GM23248 (cell line): Measurements from ENCODE around the gene DNLZ. TPM values are rescaled to one million over a fixed set of nuclear protein-coding genes. Genes with fewer than 3 reads are reported as not detected.

ENCODE experiments used
- DNase-seq: peaks from one replicate; pipeline ENCODE4 v3.0.0-alpha.2; 2015
- H2AFZ ChIP-seq: fragments of 200-600 bp; sonication (generic); 2 replicates; pipeline ENCODE4 v1.6.1; 2016; ENCODE audit warnings: antibody characterized with exemption
- H3F3A ChIP-seq: fragments of 200-600 bp; sonication (generic); 2 replicates; pipeline ENCODE4 v1.6.1; 2016; ENCODE audit warnings: mild to moderate bottlenecking, antibody characterized with exemption, mixed run types; ENCODE audit not compliant: insufficient read depth
- H3K27ac ChIP-seq: fragments of 200-600 bp; sonication (generic); 2 replicates; pipeline ENCODE4 v1.5.1; 2016; ENCODE audit warnings: mild to moderate bottlenecking
- H3K27me3 ChIP-seq: fragments of 200-600 bp; sonication (generic); replicated peaks from 2 replicates; pipeline ENCODE4 v1.6.1; 2016; ENCODE audit warnings: mild to moderate bottlenecking; ENCODE audit not compliant: insufficient read depth
- H3K36me3 ChIP-seq: fragments of 200-600 bp; sonication (generic); 2 replicates; pipeline ENCODE4 v1.6.1; 2016; ENCODE audit warnings: low read depth, mild to moderate bottlenecking
- H3K4me1 ChIP-seq: fragments of 200-600 bp; sonication (generic); 2 replicates; pipeline ENCODE4 v1.6.1; 2016; ENCODE audit warnings: mild to moderate bottlenecking; ENCODE audit not compliant: insufficient read depth
- H3K4me2 ChIP-seq: fragments of 200-600 bp; sonication (generic); one replicate; pipeline ENCODE4 v1.6.1; 2016; ENCODE audit warnings: mild to moderate bottlenecking; ENCODE audit not compliant: unreplicated experiment
- H3K4me3 ChIP-seq: fragments of 200-600 bp; sonication (generic); 2 replicates; pipeline ENCODE4 v1.5.1; 2016; ENCODE audit warnings: mild to moderate bottlenecking
- H3K79me2 ChIP-seq: fragments of 200-600 bp; sonication (generic); 2 replicates; pipeline ENCODE4 v1.6.1; 2016; ENCODE audit warnings: mild to moderate bottlenecking; ENCODE audit not compliant: insufficient read depth
- H3K9ac ChIP-seq: fragments of 200-600 bp; sonication (generic); 2 replicates; pipeline ENCODE4 v1.6.1; 2016; ENCODE audit warnings: mild to moderate bottlenecking
- H3K9me2 ChIP-seq: fragments of 200-600 bp; sonication (generic); 2 replicates; pipeline ENCODE4 v1.6.1; 2016; ENCODE audit warnings: mixed run types, mild to moderate bottlenecking, moderate library complexity; ENCODE audit not compliant: insufficient read depth
- H3K9me3 ChIP-seq: fragments of 200-600 bp; sonication (generic); one replicate; pipeline ENCODE4 v1.6.1; 2017; ENCODE audit warnings: low read depth
- H4K20me1 ChIP-seq: fragments of 200-600 bp; sonication (generic); 2 replicates; pipeline ENCODE4 v1.6.0; 2016; ENCODE audit not compliant: insufficient read depth
- EZH2 ChIP-seq: fragments of 200-600 bp; sonication (generic); IDR thresholded peaks from 2 replicates; pipeline ENCODE4 v1.6.1; 2018; ENCODE audit warnings: antibody characterized with exemption, mild to moderate bottlenecking; ENCODE audit not compliant: insufficient read depth, poor library complexity, severe bottlenecking
- EZH2phosphoT487 ChIP-seq: fragments of 200-600 bp; sonication (generic); IDR thresholded peaks from 2 replicates; pipeline ENCODE4 v1.6.1; 2018; ENCODE audit warnings: antibody characterized with exemption, moderate library complexity, mild to moderate bottlenecking, low read depth; ENCODE audit not compliant: insufficient read depth
- WGBS, 2 experiments: methylation state at CpG; one replicate each; pipeline ENCODE4 v1.1.6; 2015 to 2017; ENCODE audit warnings: low lambda C conversion rate in 2 of 2, low coverage in 1 of 2; ENCODE audit errors: missing lambda C conversion rate in 2 of 2; 5-methylcytosine and 5-hydroxymethylcytosine counted together
- in situ Hi-C: fragments of 300-500 bp; cut with MboI; formaldehyde crosslinking; loops from 2 replicates; pipeline ENCODE4 v1.15.0; 2020
- polyA plus RNA-seq: library from polyadenylated mRNA; unstranded; fragments of >200 nt; fragmentation: Nextera tagmentation; extraction: Ambion mirVana; gene quantifications from 2 replicates; pipeline ENCODE4 v1.2.1, GENCODE V29; 2016
- total RNA-seq: library from RNA; depleted of rRNA; stranded (reverse); fragments of >200 nt; shearing (Covaris generic); gene quantifications from 2 replicates; pipeline ENCODE4 v1.2.3, GENCODE V29; 2014

Gene DNLZ
- total and polyA plus RNA-seq, 2 experiments from 2014 or later, result 27.1 to 49.8 TPM

DNA sequence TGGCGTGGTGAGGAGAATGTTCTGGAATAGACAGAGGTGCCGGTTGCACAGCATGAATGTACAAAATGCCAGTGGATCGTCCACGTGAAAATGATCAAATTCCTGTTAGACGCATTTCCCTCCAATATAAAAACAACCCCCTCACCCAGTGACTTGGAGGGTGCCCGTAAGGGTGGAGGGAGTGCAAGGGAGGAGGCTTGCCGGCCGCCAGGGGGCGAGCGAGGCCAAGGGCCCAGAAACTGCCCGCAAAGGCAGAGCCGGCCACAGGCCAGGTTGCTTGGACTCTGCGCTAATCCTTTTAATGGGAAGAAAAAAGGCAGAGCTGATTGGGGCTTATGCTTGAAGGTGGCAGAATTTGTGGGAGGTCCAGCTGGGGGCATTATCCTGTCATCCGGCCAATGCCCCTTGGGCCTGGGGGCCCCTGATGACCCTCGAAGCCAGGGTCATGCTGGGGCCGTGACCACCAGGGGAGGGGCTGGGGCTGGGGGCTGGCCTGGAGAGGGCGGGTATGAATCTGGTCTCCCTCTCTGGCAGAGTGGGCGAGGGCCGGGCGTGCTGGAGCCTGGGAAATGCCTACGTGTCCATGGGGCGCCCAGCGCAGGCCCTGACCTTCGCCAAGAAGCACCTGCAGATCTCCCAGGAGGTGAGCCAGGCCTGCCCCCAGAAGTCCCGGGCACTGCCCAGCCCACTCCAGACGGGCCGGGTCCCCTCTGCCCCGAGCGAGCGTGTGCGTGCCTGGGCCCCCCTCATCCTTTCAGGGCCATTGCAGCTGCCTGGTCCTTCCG, 24.2 kb downstream of the DNLZ start:
- Histone ChIP-seq H3K9me2 (no peaks in the 10 kb centered on the region), H3K79me2 (0 out of 2 replicates have a peak, but pooled peaks cover under 1% of the 10 kb centered on the region), H3K27me3 (no peaks in the 10 kb centered on the region), H3K9me3 (no peaks in the 10 kb centered on the region), H4K20me1 (no peaks in the 10 kb centered on the region), H3K36me3 (no peaks in the 10 kb centered on the region; the same call in 1 of the 2 replicates), H3K9ac (no peak overlapping the region), H2AFZ (no peak overlapping the region), H3K4me2 (no peak overlapping the region), H3K4me3 (no peak overlapping the region), H3K27ac (no peak overlapping the region), H3F3A (peaks cover 2% of the 10 kb centered on the region; the same call in 1 of the 2 replicates), H3K4me1 (no peaks in the 10 kb centered on the region)
- DNase-seq, result peak; percentile 64
- TF ChIP-seq EZH2 (no peak), EZH2phosphoT487 (no peak)
- in situ Hi-C loops, result no loop called here
- 81 to 85% methylated on average over 22 to 32 of the region's 32 CpGs for WGBS, 2 experiments

- 93 to 97% methylated on average over 20 to 24 of the region's 25 CpGs for WGBS, 2 experiments
- Histone ChIP-seq H3K9me3 (no peaks in the 10 kb centered on the region), H3K4me2 (no peak overlapping the region), H3K9ac (no peak overlapping the region), H3K36me3 (no peaks in the 10 kb centered on the region; the same call in 1 of the 2 replicates), H3F3A (no peaks in the 10 kb centered on the region), H4K20me1 (no peaks in the 10 kb centered on the region), H2AFZ (no peak overlapping the region), H3K4me1 (no peaks in the 10 kb centered on the region), H3K79me2 (peaks cover 10% of the 10 kb centered on the region), H3K27ac (no peak overlapping the region), H3K27me3 (no peaks in the 10 kb centered on the region), H3K4me3 (no peak overlapping the region), H3K9me2 (no peaks in the 10 kb centered on the region)
- DNase-seq, result no peak
- in situ Hi-C loops, result no loop called here
- TF ChIP-seq EZH2, result no peak
- no peak for TF ChIP-seq EZH2phosphoT487
Measured at GRCh38 chr9:136338511-136338910, 25.0 kb downstream of the DNLZ start.

- no peaks in the 10 kb centered on the region for H3K27me3 ChIP-seq
- no peaks in the 10 kb centered on the region for H3K9me3 ChIP-seq
- H4K20me1 ChIP-seq, result no peaks in the 10 kb centered on the region
- whole genome bisulfite sequencing, 2 experiments, result 85 to 88% methylated on average over 40 to 43 of the region's 43 CpGs
- no peak overlapping the region for H3K4me2 ChIP-seq
- in situ Hi-C loops, result no loop called here
- no peak for DNase-seq
- TF ChIP-seq EZH2 (no peak), EZH2phosphoT487 (no peak)
- H3K9ac ChIP-seq, result no peak overlapping the region
- no peak overlapping the region for H3K27ac ChIP-seq
- no peak overlapping the region for H2AFZ ChIP-seq
- H3K36me3 ChIP-seq, result no peaks in the 10 kb centered on the region; the same call in 1 of the 2 replicates
- no peaks in the 10 kb centered on the region for H3K9me2 ChIP-seq
- H3K4me1 ChIP-seq, result no peaks in the 10 kb centered on the region
- no peak overlapping the region for H3K4me3 ChIP-seq
- no peaks in the 10 kb centered on the region for H3F3A ChIP-seq
- peaks cover 18% of the 10 kb centered on the region for H3K79me2 ChIP-seq
Measured at GRCh38 chr9:136337416-136338395, 25.8 kb downstream of the DNLZ start.

DNA sequence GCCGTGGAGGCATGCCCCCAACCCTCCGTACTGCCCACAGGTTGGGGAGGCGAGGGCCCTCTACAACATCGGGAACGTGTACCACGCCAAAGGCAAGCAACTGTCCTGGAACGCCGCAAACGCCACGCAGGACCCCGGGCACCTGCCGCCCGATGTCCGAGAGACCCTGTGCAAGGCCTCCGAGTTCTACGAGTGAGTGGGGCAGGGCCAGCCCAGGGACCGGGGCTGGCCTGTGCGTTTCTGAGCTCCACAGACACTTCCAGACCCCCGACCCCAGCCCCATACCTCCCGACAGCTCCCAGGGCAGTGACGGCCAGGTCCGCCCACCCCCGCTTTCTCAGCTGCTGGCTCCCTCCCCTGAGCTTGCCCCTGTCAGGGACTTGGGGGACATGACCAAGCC, 26.7 kb downstream of the DNLZ start:
- in situ Hi-C loops, result no loop called here
- H3K9me2 ChIP-seq, result no peaks in the 10 kb centered on the region
- no peak overlapping the region for H3K9ac ChIP-seq
- TF ChIP-seq EZH2phosphoT487 (no peak), EZH2 (no peak)
- no peak overlapping the region for H2AFZ ChIP-seq
- no peak for DNase-seq
- no peaks in the 10 kb centered on the region for H3F3A ChIP-seq
- no peak overlapping the region for H3K4me3 ChIP-seq
- no peaks in the 10 kb centered on the region for H3K27me3 ChIP-seq
- H3K36me3 ChIP-seq, result no peaks in the 10 kb centered on the region; the same call in 1 of the 2 replicates
- no peaks in the 10 kb centered on the region for H3K9me3 ChIP-seq
- H3K4me2 ChIP-seq, result no peak overlapping the region
- WGBS, 2 experiments, result 90 to 93% methylated on average over 17 to 23 of the region's 23 CpGs
- no peaks in the 10 kb centered on the region for H3K4me1 ChIP-seq
- no peak overlapping the region for H3K27ac ChIP-seq
- H3K79me2 ChIP-seq, result peaks cover 26% of the 10 kb centered on the region
- no peaks in the 10 kb centered on the region for H4K20me1 ChIP-seq
